ENCODE data around the gene PTPRF. TPM values are rescaled to one million over a fixed set of nuclear protein-coding genes. Genes with fewer than 3 reads are reported as not detected.

Gene PTPRF
- total and polyA plus RNA-seq, 12 donors: 1.7 to 10.3 (median 4.5) TPM

DNA sequence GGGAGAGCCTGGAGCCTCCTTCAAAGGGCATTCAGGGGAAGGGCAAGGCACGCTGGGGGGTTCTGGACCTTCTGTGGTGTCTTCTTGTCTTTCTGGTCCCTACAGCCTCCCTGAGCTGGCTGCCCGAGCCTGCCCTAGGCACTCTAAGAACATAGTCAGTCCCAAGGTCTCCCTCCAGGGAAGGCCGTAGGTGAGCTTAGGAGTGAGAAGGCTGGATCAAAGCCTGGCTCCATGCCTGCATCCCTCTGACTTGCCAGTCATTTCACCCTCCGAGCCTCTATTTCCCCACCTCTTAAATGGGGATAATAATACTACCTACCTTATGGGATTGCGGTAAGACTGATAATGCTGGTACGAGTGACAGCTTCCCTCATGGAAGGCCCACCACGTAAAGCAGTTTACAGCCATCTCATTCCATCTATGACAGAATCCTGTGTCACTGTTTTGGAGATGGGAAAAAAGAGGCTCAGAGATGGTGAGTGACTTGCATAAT lies 20.8 kb downstream of the PTPRF start:
- Histone ChIP-seq H3K36me3 (no peaks in the 10 kb centered on the region), H3K27ac (no peak overlapping the region), H3K4me3 (no peak overlapping the region), H3K27me3 (no peaks in the 10 kb centered on the region), H3K9me3 (no peaks in the 10 kb centered on the region), H3K4me1 (peaks cover 0 to 18% (median 0%) of the 10 kb centered on the region in 9 donors)
- no peak for DNase-seq
- 93 to 96% methylated on average over 7 of the region's 7 CpGs for WGBS, 2 donors
- ATAC-seq: no peak
- intact Hi-C loops (cut with DNase I): no loop called here
- TF ChIP-seq, protein P1, sequence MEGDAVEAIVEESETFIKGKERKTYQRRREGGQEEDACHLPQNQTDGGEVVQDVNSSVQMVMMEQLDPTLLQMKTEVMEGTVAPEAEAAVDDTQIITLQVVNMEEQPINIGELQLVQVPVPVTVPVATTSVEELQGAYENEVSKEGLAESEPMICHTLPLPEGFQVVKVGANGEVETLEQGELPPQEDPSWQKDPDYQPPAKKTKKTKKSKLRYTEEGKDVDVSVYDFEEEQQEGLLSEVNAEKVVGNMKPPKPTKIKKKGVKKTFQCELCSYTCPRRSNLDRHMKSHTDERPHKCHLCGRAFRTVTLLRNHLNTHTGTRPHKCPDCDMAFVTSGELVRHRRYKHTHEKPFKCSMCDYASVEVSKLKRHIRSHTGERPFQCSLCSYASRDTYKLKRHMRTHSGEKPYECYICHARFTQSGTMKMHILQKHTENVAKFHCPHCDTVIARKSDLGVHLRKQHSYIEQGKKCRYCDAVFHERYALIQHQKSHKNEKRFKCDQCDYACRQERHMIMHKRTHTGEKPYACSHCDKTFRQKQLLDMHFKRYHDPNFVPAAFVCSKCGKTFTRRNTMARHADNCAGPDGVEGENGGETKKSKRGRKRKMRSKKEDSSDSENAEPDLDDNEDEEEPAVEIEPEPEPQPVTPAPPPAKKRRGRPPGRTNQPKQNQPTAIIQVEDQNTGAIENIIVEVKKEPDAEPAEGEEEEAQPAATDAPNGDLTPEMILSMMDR (IDR thresholded peaks at IDR 0.05): no peak

DNA sequence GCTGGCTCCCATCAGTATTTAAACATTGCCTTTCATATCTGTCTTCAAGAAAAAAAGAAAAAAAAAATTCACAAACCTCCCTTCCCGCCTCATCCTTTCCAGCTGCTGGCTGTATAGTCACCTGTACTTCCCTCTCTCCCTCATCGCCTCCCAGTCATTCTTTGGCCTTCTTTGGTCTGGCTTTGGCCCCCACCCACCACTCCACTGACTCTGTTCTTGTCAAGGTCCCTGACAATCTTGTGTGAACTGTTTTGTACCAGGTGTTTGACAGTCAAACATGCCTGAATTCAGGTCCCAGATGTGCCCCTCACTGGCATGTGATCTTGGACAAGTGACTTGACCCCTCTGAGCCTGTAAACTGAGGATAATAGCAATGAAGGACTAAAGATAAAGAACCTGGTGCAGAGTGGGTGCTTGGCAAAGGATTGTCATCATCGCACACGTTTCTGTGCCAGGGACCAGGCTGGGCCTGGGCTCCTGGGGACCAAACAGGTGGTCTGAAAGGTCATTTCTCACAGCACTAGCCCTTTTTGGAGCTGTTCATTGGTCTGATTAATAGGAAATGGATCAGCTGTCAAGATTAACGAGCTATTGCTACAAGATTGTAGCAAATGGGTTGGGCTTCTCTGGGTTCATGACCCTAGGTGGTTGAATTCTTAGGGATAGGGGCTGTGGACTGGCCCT lies 21.5 kb downstream of the PTPRF start:
- TF ChIP-seq, protein P1 (IDR thresholded peaks at IDR 0.05): no peak
- intact Hi-C loops (cut with DNase I): no loop called here
- ATAC-seq (no peak), DNase-seq (no peak)
- H3K4me3 ChIP-seq: no peak overlapping the region
- no peaks in the 10 kb centered on the region for H3K9me3 ChIP-seq
- WGBS, 2 donors: 77 to 83% methylated on average over 5 of the region's 5 CpGs
- no peak overlapping the region for H3K27ac ChIP-seq
- H3K36me3 ChIP-seq: no peaks in the 10 kb centered on the region
- H3K27me3 ChIP-seq: no peaks in the 10 kb centered on the region
- peaks cover 0 to 18% (median 0%) of the 10 kb centered on the region in 9 donors for H3K4me1 ChIP-seq

DNA sequence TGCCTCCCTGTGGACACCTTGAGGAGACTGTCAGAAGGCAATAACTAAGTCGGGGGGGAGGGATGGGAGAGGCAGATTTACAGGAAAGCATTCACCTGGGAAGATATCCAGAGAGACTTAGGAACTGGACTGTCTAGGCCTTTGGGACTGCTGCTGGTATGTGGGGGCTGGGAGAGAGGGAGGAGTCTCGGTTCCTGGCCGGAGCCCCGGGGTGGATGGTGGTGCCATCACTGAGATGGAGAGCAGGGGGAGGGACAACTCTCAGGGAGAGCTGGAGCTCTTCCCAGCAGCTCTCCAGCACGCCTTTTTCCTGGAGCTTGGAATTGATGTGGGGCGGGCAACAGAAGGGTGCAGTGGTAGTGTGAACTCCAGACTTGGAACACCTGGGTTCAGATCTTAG lies 22.1 kb downstream of the PTPRF start:
- Histone ChIP-seq H3K4me3 (no peak overlapping the region), H3K27me3 (no peaks in the 10 kb centered on the region), H3K4me1 (peaks cover 0 to 18% (median 0%) of the 10 kb centered on the region in 9 donors), H3K27ac (no peak overlapping the region), H3K36me3 (no peaks in the 10 kb centered on the region), H3K9me3 (no peaks in the 10 kb centered on the region)
- ATAC-seq: peak; percentile 60 to 94 (median 79)
- intact Hi-C loops (cut with DNase I): no loop called here
- TF ChIP-seq, protein P1 (IDR thresholded peaks at IDR 0.05): no peak
- WGBS, 2 donors: 33 to 36% methylated on average over 6 of the region's 6 CpGs
- DNase-seq: peak; percentile 57 to 59

GRCh38 chr1:43554444-43554992 lies 23.8 kb downstream of the PTPRF start:
- no peak for ATAC-seq
- intact Hi-C loops (cut with DNase I): no loop called here
- H3K27me3 ChIP-seq: no peaks in the 10 kb centered on the region
- no peaks in the 10 kb centered on the region for H3K36me3 ChIP-seq
- no peak for DNase-seq
- H3K4me1 ChIP-seq: peaks cover 0 to 18% (median 0%) of the 10 kb centered on the region in 9 donors
- TF ChIP-seq, protein P1 (IDR thresholded peaks at IDR 0.05): peak in 4 of 9 donors; percentile 11 to 39 (median 30)
- WGBS, 2 donors: 79 to 80% methylated on average over 6 of the region's 6 CpGs
- H3K9me3 ChIP-seq: no peaks in the 10 kb centered on the region
- H3K4me3 ChIP-seq: no peak overlapping the region
- no peak overlapping the region for H3K27ac ChIP-seq
